ENCODE results near the gene GXYLT2. TPM values are rescaled to one million over a fixed set of nuclear protein-coding genes. Genes with fewer than 3 reads are reported as not detected.
A peak's percentile ranks its signal among the peaks of the same experiment; 100 is the strongest.

Gene GXYLT2
- total and polyA plus RNA-seq, 7 donors = 0.04 to 5.9 (median 0.84) TPM

DNA sequence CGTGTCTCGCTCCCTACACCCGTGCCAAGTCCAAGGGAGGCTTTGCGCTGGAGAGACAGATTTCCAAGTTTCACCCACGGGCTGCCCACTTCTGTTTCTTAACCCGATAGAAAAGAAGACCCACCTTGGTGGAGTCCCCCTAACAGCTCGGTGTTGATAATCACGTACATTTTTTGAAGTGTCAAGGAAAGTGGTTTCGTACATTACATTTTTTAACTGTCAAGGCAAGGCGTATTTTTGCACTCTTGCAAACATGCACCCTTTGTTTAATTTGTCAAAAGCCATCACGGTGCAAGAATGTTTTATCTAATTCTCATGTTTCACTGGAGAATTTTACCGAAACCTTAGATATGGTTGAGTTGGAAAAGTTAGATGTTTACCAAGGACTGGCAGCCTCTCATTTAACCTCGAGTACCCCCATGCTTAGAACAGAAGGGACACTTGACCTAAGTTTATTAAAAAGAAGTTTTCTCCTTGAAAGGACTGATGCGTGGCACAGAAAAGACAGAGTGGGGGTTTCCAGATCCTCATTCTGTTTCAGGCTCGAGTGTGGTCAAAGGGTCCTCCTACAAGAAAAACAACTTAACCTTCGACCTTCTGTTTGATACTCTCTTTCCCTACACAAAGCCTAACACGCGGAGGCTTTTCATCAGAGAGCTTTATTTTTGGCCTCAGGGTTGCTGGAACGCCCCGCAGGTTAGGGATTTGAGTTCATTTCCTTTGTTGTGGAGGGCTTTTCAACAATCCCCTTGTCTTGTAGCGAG, 882 bp downstream of the GXYLT2 start:
- TF ChIP-seq, protein P1, sequence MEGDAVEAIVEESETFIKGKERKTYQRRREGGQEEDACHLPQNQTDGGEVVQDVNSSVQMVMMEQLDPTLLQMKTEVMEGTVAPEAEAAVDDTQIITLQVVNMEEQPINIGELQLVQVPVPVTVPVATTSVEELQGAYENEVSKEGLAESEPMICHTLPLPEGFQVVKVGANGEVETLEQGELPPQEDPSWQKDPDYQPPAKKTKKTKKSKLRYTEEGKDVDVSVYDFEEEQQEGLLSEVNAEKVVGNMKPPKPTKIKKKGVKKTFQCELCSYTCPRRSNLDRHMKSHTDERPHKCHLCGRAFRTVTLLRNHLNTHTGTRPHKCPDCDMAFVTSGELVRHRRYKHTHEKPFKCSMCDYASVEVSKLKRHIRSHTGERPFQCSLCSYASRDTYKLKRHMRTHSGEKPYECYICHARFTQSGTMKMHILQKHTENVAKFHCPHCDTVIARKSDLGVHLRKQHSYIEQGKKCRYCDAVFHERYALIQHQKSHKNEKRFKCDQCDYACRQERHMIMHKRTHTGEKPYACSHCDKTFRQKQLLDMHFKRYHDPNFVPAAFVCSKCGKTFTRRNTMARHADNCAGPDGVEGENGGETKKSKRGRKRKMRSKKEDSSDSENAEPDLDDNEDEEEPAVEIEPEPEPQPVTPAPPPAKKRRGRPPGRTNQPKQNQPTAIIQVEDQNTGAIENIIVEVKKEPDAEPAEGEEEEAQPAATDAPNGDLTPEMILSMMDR (IDR thresholded peaks at IDR 0.05) = no peak
- peaks cover 8% of the 10 kb centered on the region for H3K4me1 ChIP-seq

DNA sequence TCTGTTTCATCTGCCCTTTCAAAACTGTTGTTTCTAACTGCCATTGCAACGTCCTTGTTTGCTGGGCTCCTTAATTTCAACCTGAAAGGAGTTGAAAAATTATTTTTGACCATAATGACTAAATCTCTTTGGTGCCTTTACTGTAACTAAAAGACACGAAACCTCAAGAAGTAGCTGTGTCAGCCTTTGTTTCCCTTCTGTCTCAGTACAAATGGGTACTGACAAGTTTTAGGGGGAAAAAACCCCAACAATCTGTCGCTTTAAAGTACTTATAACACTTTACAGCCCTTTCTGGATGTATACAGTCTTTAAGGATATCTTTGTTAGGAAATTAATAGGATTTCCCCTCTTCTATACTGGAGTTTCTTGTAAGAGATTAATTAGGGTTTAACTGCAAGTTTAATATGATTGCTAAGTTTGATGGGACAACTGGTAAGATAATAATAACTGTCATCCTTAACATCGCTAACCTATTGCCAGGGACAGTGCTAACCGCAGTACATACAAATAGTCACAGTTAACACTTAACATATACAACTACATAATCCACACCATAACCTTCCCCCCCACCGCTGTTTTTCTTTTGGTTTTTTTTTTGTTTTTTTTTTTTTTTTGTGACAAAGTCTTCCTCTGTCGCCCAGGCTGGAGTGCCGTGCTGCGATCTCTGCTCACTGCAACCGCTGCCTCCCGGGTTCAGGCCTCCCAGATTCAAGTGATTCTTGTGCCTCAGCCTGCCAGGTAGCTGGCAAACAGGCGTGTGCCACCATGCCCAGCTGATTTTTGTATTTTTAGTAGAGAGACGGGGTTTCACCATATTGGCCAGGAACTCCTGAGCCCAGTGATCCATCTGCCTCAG, 1.7 kb downstream of the GXYLT2 start:
- Histone ChIP-seq H3K4me1 (peaks cover 8% of the 10 kb centered on the region), H3K9me3 (no peaks in the 10 kb centered on the region), H3K27me3 (ENCODE audit: insufficient read depth in 3 of 3, low read length in 2 of 3) (peaks cover 0 to 1% (median 0%) of the 10 kb centered on the region in 3 donors), H3K27ac (peak overlapping the region; percentile 7), H3K36me3 (ENCODE audit: insufficient read depth in 1 of 2, low read depth in 1 of 2) (no peaks in the 10 kb centered on the region), H3K4me3 (peak overlapping the region; percentile 66)
- WGBS, 3 donors = 68 to 77% (median 71%) methylated on average over 13 of the region's 13 CpGs
- TF ChIP-seq, protein P1 (IDR thresholded peaks at IDR 0.05) = no peak
- ATAC-seq (no peak), DNase-seq (no peak)
- intact Hi-C loops (cut with DNase I) = no loop called here

More for the DNA sequence above, 882 bp downstream of the GXYLT2 start:
- Histone ChIP-seq H3K9me3 (no peaks in the 10 kb centered on the region), H3K27me3 (ENCODE audit: insufficient read depth in 3 of 3, low read length in 2 of 3) (peaks cover 0 to 1% (median 0%) of the 10 kb centered on the region in 3 donors), H3K4me3 (peak overlapping the region; percentile 66), H3K27ac (peak overlapping the region; percentile 7), H3K36me3 (ENCODE audit: insufficient read depth in 1 of 2, low read depth in 1 of 2) (no peaks in the 10 kb centered on the region)
- DNase-seq = no peak
- ATAC-seq = no peak
- WGBS, 3 donors = 18 to 26% (median 25%) methylated on average over 21 of the region's 21 CpGs
- intact Hi-C loops (cut with DNase I) = no loop called here

DNA sequence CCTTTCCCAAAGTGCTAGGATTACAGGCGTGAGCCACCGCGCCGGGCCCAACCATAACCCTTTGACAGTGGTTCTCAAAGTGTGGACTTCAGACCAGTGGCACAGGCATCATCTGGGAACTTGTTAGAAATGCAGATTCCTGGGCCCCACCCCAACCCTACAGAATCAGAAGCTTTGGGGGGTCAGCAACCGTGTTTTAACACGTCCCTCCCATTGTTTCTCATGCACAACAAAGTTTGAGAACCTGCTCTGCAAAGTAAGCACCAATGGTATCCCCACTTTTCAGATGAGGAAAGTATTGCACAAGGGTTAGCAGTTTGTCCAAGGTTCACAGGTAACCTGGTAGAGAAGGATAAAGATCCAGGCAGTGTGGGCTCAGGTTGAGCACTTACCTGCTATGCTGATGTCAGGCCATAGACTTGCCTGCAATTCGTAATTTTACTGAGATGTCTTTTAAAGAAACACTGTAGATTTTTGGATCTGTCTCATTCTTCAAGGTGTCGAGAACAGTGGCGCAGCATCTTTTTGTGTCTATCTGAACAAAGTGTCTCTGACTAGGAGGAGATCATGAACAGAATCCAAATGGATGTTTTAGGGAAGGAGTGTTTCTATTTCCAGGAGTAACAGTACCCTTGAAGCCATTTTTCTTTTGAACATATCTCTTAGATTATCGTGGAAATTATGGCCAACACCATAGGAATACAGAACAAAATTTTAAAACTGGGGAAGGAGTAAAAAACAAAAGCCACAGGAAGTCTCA, 2.5 kb downstream of the GXYLT2 start:
- DNase-seq (no peak), ATAC-seq (no peak)
- Histone ChIP-seq H3K9me3 (no peaks in the 10 kb centered on the region), H3K4me1 (peaks cover 8% of the 10 kb centered on the region), H3K27ac (peak overlapping the region; percentile 30), H3K27me3 (ENCODE audit: insufficient read depth in 3 of 3, low read length in 2 of 3) (peaks cover 0 to 1% (median 0%) of the 10 kb centered on the region in 3 donors), H3K36me3 (ENCODE audit: insufficient read depth in 1 of 2, low read depth in 1 of 2) (no peaks in the 10 kb centered on the region), H3K4me3 (no peak overlapping the region)
- TF ChIP-seq, protein P1 (IDR thresholded peaks at IDR 0.05) = no peak
- intact Hi-C loops (cut with DNase I) = no loop called here
- WGBS, 3 donors = 79 to 83% (median 81%) methylated on average over 10 of the region's 10 CpGs

- TF ChIP-seq, protein P1 (IDR thresholded peaks at IDR 0.05) = no peak
- Histone ChIP-seq H3K36me3 (ENCODE audit: insufficient read depth in 1 of 2, low read depth in 1 of 2) (no peaks in the 10 kb centered on the region), H3K9me3 (no peaks in the 10 kb centered on the region), H3K27ac (peak overlapping the region; percentile 30), H3K27me3 (ENCODE audit: insufficient read depth in 3 of 3, low read length in 2 of 3) (peaks cover 0 to 1% (median 0%) of the 10 kb centered on the region in 3 donors), H3K4me3 (no peak overlapping the region), H3K4me1 (peaks cover 8% of the 10 kb centered on the region)
- intact Hi-C loops (cut with DNase I) = no loop called here
- 24 to 42% (median 28%) methylated on average over 8 of the region's 8 CpGs for WGBS, 3 donors
- peak in 3 of 4 donors; percentile 28 to 64 (median 31) for ATAC-seq
- DNase-seq = peak in 1 of 2 donors; percentile 52
These were observed 3.4 kb downstream of the GXYLT2 start for GRCh38 chr3:72891053-72891855.
